GM13977 (cell line): ENCODE measurements around the gene ZMAT3.
"Not testable (repeated sequence)": the region's sequence is repeated elsewhere in the genome, so short reads cannot be mapped to it uniquely, and the experiment has no call there.

Experiments
- DNase-seq: peaks from one replicate; pipeline ENCODE4 v3.0.0; 2012; ENCODE audit warnings: low spot score
- CTCF ChIP-seq: IDR thresholded peaks from 2 replicates; pipeline ENCODE4 v1.5.1; 2012; ENCODE audit warnings: mild to moderate bottlenecking, control low read depth; ENCODE audit not compliant: insufficient read depth; ENCODE audit errors: extremely low read depth, missing control alignments
- in situ Hi-C: fragments of 300-500 bp; cut with MboI; formaldehyde crosslinking; loops from one replicate; pipeline ENCODE4 v1.12.0; 2022; ENCODE audit warnings: low sequenced_read_pairs, low pct_unique_long_range_greater_than_20kb, mixed read lengths, inconsistent platforms; ENCODE audit not compliant: unreplicated experiment

ZMAT3 gene

GRCh38 chr3:179036626-179037300 lies 34.8 kb downstream of the ZMAT3 start:
- TF ChIP-seq CTCF = no peak
- DNase-seq = no peak
- in situ Hi-C loops = no loop called here

- TF ChIP-seq CTCF = no peak
- no peak for DNase-seq
- in situ Hi-C loops = no loop called here
Measured at GRCh38 chr3:179036226-179036625, 35.4 kb downstream of the ZMAT3 start.

- no peak for TF ChIP-seq CTCF
- no peak for DNase-seq
- in situ Hi-C loops = no loop called here
Measured at GRCh38 chr3:179035232-179035631, 36.4 kb downstream of the ZMAT3 start.

- DNase-seq, in situ Hi-C loops: not testable (repeated sequence)
Measured at GRCh38 chr3:179033304-179033657, 38.3 kb downstream of the ZMAT3 start.

GRCh38 chr3:179032454-179033303 lies 38.9 kb downstream of the ZMAT3 start:
- in situ Hi-C loops, DNase-seq: not testable (repeated sequence)

GRCh38 chr3:179029096-179029495 lies 42.5 kb downstream of the ZMAT3 start:
- no peak for DNase-seq
- TF ChIP-seq CTCF = no peak
- in situ Hi-C loops = no loop called here

GRCh38 chr3:179028408-179028807 lies 43.2 kb downstream of the ZMAT3 start:
- TF ChIP-seq CTCF = no peak
- DNase-seq = no peak
- in situ Hi-C loops = no loop called here
